GM12874 (cell line): Measurements from ENCODE around the gene PITPNC1.

ENCODE experiments used
- TF ChIP-seq, protein P1 (sequence below): IDR thresholded peaks from 2 replicates; pipeline ENCODE4 v1.5.1; 2011; ENCODE audit warnings: low read depth, mild to moderate bottlenecking, control low read depth, low read length, moderate library complexity; ENCODE audit not compliant: insufficient read depth

PITPNC1 gene

GRCh38 chr17:67606471-67606870 is 229.4 kb downstream of the PITPNC1 start:
- TF ChIP-seq, protein P1, sequence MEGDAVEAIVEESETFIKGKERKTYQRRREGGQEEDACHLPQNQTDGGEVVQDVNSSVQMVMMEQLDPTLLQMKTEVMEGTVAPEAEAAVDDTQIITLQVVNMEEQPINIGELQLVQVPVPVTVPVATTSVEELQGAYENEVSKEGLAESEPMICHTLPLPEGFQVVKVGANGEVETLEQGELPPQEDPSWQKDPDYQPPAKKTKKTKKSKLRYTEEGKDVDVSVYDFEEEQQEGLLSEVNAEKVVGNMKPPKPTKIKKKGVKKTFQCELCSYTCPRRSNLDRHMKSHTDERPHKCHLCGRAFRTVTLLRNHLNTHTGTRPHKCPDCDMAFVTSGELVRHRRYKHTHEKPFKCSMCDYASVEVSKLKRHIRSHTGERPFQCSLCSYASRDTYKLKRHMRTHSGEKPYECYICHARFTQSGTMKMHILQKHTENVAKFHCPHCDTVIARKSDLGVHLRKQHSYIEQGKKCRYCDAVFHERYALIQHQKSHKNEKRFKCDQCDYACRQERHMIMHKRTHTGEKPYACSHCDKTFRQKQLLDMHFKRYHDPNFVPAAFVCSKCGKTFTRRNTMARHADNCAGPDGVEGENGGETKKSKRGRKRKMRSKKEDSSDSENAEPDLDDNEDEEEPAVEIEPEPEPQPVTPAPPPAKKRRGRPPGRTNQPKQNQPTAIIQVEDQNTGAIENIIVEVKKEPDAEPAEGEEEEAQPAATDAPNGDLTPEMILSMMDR = no peak

DNA sequence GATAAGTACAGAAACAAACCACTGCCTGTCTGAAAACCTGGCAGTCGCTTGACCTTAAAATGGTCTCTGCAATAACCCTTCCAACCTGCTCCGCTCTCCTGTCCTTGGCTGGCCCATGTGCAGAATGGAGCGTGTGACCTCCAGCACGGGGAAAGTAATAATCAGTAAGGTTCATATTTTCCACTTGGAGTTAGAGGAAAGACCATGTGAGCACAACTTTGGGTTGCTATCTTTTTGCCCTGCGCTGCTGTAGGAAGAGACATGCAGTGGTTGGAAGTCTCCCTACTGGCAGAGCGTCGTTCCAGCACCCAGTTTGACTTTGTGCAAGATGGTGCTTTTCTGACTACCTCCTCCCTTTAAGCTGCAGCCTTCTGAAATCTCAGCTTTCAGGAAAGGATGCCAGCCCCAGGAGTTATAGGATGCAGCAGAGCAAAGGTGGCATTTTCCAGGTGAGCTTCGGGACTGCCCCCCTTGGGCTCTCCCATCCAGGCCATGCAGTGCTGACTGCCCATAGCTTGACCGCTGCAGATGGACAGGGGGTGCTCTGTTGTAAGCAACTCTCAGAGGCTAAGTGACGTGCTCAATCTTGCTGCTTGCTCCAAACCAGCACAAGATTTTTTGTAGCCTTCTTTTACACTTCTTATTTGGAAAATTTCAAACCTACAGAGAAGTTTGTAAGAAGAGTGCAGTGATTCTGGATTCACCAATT is 230.0 kb downstream of the PITPNC1 start:
- TF ChIP-seq, protein P1 = no peak

GRCh38 chr17:67610061-67610460 is 233.0 kb downstream of the PITPNC1 start:
- TF ChIP-seq, protein P1 = no peak

- TF ChIP-seq, protein P1 = no peak
Measured at GRCh38 chr17:67613961-67614360, 236.9 kb downstream of the PITPNC1 start.

DNA sequence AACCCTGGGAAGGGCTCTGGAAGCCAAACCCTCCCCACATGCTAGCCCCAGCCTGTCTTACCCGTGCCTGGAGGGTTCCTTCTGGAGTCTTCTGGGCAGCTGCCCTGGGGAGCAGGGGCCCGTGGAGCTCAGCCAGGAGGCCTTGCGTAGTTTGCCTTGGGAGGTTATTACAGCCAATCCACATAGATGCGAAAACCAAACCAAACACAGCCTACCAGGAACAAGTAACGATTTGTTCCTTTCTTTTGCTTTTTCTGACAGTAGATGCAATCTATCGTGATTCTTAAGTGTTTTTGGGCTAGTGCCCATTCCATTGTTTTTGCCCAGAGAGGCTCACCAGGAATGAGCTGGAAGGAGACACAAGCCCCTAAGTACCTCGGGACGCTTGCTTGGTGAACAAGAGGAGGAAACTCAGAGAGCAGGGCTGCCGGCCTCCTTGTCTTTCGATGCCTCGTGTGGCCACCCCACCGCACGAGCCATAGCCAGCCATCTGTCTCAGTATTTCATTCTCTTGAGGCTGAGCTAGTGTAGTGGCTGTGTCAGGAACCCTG is 238.0 kb downstream of the PITPNC1 start:
- TF ChIP-seq, protein P1 = no peak

- TF ChIP-seq, protein P1 = no peak
Measured at GRCh38 chr17:67615736-67616135, 238.7 kb downstream of the PITPNC1 start.

DNA sequence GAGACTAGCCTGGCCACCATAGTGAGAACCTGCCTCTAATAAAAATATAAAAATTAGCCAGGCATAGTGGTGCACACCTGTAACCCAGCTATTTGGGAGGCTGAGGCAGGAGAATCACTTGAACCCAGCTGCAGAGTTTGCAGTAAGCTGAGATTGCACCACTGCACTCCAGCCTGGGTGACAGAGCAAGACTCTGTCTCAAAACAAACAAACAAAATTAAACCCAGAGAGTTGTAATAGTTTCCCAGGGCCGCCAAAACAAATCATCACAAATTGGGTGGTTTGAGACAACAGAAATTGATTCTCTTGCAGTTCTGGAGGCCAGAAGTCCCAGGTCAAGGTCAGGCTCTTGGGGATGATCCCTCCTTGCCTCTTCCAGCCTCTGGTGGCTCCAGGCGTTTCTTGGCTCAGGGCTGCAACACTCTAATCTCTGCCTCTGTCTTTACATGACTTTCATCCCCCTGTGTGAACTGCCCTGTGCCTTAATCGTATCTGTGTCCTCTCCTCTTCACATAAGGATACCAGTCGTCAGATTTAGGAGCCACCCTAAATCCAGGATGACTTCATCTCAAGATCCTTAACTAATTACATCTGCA is 240.3 kb downstream of the PITPNC1 start:
- TF ChIP-seq, protein P1 = no peak
